ENCODE data around the gene ZMIZ1.

GRCh38 chr10:79352035-79352877, 283.5 kb downstream of the ZMIZ1 start:
- TF ChIP-seq GABPA (IDR thresholded peaks at IDR 0.05 in 1 of 2, conservative IDR thresholded peaks at IDR 0.05 in 1 of 2) (no peak), CTCF (IDR thresholded peaks at IDR 0.05; ENCODE audit: low read depth, low read length, missing input control) (no peak), RAD21 (IDR thresholded peaks at IDR 0.05) (no peak), NR2F2 (IDR thresholded peaks at IDR 0.05) (no peak), ATF3 (IDR thresholded peaks at IDR 0.05) (no peak), EGR1 (IDR thresholded peaks at IDR 0.05; ENCODE audit: low read depth in 2 of 2) (no peak), HNF4G (IDR thresholded peaks at IDR 0.05) (no peak)
